ENCODE measurements around the gene RTN4R.

Gene RTN4R

GRCh38 chr22:20228939-20229272 is 39.2 kb downstream of the RTN4R start:
- no peak for DNase-seq (ENCODE audit: low read depth)

DNA sequence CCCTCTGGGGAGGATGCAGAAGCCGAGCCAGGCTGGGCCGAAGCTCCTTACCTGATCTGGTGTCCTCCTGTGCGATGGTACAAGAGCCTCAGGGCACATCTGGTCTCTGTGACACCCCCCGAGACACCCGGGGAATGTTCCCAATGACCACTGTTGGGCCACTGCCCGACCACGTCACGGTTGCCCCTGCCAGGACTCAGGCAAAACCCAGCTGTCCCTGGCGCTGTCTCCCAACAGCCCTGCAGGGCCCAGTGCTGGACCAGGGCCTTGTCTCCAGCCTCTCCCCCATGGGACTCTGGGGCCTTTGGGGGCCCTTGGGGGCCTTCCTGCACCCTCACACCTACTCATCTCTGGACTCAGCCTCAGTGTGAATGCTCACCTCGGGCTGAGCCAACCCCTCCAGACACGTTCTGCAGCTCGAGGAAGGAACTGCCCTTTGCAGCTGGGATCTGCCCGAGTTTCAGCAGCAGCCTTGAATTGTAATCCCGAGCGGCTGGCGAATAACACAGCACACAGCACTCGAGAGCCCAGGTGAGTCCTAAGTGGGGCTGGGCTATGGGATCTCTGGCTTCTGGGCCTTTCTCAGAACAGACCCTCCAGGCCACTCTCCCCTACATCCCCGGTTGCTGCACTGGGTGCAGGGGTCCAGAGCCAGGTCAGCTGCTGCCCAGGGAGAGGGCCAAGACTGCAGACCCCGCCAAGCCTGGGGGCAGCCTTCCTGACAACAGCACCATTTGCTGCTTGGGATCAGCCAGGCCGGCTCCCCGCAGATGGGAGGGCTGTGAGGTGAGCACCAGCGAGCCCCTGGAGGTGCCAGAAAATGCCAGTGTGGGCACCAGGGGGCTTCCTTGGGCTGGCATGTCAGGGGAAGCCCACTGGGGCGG is 39.8 kb downstream of the RTN4R start:
- no peak for DNase-seq (ENCODE audit: low read depth)

- DNase-seq (ENCODE audit: low read depth), result no peak
Measured at GRCh38 chr22:20227363-20227762, 40.8 kb downstream of the RTN4R start.

GRCh38 chr22:20226760-20227350 is 41.3 kb downstream of the RTN4R start:
- DNase-seq (ENCODE audit: low read depth), result no peak

- DNase-seq (ENCODE audit: low read depth), result no peak
Measured at GRCh38 chr22:20226077-20226716, 41.9 kb downstream of the RTN4R start.

DNA sequence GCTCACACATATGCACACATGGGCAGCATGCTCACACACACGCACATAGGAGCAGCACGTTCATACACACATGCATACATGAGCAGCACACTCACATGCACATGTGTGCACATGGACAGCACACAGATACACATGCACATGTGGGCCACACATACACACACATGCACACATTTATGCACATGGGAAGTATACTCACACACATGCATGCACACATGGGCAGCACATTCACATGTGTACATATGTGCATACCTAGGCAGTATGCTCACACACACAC is 42.5 kb downstream of the RTN4R start:
- no peak for DNase-seq (ENCODE audit: low read depth)

- DNase-seq (ENCODE audit: low read depth), result no peak
Measured at GRCh38 chr22:20224917-20225692, 43.0 kb downstream of the RTN4R start.

GRCh38 chr22:20224256-20224626 is 43.9 kb downstream of the RTN4R start:
- no peak for DNase-seq (ENCODE audit: low read depth)

DNA sequence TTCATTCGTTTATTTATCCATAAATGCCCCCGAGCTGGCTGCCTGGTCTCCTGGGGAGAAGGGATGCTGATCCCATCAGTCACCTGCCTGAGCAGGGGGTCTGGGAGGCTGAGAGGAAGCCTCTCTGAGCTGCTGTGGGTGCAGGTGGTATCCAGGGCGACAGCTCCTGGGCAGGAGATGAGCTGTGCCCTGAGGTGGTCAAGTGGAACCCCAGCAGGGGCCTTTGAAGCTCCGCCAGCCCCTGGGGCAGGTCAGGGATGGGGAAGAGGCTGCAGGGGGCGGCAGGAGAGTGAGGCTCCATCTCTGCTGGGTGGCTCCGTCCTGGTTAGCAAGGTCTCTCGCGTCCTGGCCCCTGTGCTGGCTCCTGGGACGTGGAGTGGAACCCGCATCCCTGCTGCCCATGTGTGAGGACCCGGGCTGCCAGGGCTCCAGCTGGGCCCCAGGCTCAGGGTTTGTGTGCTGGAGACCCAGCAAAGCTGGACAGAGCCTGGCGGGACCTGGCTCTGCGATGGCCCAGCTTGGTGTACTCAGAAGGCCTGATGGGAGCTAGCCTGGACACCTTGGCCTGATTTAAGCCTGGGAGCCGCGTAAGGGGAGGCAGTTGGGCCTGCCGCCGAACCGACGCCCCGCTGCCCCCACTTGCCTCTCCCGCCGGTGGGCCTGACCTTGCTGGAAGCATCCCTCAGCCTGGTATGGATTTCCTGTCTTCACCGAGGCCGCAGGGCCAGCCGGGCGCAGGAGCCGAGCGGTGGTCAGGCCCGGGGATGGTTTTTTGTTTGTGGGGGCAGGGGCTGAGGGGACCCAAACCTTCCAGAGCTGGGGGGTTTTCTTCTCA is 44.5 kb downstream of the RTN4R start:
- no peak for DNase-seq (ENCODE audit: low read depth)

DNA sequence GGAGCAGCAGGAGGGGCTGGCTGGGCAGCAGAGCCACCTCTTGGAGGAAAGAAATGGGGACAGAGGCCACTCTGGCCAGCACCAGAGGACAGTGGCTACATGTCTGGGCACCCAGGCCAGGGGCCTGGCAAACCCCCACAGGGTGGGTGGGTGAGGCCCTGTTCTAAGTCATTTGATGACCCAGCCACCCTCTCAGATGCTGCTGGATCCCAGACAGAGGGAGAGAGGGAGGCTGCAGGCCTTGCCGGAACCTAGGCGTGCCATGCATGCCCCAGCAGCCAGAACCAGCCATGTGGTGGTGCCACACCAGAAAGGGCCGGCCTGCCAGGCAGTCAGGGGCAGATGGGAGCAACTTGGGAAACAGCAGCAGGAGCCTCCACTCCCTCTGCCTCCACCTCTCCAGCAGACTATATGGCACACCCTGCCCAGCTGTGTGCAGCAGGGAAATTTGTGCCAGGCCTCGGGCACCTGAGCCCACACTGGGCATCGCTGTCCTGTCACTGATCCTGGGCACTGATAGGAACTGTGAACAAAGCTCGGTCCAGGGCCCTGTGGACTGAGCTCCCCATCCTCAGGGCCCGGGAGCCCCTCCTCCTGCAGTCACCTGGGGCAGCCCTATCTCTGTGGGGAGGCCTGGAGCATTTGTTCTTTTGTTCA is 45.2 kb downstream of the RTN4R start:
- no peak for DNase-seq (ENCODE audit: low read depth)

DNA sequence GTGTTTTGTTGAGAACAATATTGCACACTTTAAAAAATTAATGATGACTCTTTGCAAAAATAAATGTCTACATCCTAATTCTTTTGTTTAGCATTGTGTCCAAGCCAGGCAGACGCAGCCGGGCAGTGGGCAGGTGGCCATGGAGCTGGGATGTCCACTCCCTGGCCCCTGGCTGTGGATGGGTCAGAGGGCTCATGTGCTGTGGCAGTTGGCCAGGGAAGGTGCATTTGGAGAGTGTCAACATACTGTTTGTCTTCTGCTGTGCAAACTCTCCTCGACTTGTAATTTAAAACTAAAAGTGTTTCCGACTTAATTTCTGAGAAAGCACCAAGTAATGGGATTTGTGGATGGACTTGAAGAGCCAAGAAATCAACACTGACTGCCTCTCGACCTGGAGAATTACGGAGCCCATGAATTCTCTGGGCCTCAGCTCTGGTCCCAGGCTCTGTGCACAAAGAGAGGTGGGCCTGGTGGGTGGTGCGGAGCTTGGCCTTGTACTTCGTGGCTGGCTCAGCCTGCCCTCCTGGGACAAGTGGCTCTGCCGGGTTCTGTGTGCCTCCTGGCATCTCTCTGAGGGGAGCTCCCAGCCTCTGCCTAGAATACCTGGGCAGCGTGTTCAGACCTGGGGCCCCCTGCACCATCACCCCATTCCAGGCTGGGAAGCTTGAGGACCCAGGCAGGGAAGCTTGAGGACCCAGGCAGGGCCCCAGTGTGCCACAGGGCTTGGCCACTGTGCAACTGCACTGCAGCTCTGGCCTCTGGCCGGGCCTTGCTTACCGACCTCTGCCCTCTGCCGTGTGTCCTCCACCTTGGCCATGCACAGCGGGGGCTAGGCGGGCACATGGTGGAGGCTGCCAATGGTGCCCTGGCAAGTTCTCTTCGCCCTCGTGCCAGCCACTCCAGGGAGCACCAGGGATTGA is 46.4 kb downstream of the RTN4R start:
- no peak for DNase-seq (ENCODE audit: low read depth)

DNA sequence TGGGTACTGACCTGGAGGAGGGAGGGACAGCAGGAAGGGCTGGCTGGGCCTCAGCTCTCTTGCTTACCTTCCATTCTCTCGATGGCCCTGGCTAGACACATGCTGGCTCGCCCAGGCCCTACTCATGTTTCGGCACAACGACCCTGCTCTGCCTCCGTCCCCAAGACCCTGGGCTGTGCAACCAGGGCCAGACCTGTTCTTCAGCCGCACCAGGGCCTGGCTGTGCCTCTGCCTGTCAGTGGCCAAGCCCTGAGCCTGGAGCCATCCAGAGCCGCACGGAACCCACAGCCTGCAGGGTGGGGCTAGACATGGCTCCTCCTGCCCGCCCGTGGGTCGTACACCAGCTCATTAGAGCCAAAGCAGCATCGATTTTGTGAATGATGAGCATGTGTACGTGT is 47.5 kb downstream of the RTN4R start:
- DNase-seq (ENCODE audit: low read depth), result no peak

- DNase-seq (ENCODE audit: low read depth), result no peak
Measured at GRCh38 chr22:20219667-20220628, 48.2 kb downstream of the RTN4R start.

GRCh38 chr22:20218987-20219386 is 49.1 kb downstream of the RTN4R start:
- no peak for DNase-seq (ENCODE audit: low read depth)

GRCh38 chr22:20218326-20218872 is 49.7 kb downstream of the RTN4R start:
- no peak for DNase-seq (ENCODE audit: low read depth)

DNA sequence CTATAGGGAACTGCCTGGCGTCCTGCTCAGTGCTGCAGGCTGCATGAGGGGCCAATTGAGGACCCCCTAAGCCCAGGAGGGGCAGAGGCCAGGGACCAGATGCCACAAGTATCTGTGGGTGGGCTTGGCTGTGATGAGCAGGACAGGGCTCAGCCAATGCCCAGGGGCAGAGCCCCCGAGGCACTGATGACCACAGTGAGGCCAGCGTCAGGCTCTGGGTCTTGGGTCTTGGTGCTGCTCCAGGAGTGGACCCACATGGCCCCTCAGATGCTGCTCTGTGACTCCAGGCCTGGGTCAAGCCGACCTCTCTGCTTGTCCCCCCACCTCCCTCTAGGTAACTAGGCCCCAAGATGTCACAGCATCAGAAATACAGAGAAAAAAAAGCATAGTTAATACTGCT is 50.6 kb downstream of the RTN4R start:
- DNase-seq (ENCODE audit: low read depth), result no peak

DNA sequence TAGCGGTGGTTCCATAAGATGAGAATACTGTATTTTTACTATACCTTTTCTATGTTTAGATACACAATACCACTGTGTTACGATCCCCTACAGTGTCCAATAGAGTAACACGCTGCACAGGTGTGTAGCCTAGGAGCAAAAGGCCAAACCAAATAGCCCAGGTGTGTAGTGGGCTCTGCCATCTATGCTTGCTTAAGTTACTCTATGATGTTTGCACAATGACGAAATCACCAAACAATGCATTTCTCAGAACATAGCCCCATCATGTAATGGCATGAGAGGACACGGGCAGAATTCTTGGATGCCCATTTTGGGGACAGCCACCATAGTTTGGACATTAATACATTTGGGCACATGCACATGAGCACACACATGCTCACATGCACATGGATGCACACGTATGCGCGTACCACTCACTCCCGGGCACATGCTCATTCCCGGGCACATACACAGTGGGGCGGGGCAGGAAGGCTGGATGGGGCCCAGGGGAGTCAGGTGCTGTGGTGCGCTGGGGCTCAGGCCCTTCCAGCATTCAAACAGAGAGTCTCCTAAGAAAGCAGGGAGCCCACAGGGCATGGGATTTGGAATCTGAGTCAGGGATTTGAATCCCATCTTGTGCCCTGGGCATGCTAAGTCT is 51.1 kb downstream of the RTN4R start:
- no peak for DNase-seq (ENCODE audit: low read depth)

DNA sequence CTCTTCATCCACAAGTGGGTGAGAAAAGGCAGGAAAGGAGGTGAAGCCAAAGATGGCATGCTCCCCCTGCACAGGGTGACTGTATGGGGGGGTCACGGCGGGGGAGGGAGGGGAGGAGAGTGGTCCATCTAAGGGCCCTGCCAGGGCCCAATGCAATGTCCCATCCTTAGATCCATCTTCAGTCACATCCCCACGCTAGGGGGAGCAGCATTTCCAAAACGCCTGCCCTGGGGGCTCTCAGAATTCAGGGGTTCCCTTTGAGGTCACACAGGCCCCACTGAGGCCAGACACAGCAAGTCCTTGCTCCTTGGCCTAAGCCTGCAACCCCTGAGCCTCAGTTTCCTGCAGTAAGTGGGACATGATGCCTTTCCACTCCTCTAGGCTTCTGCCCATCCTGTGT is 52.4 kb downstream of the RTN4R start:
- DNase-seq (ENCODE audit: low read depth), result no peak

All from stimulated activated CD8-positive, alpha-beta memory T cell treated with anti-CD3 and anti-CD28 coated beads, Interleukin-15, amount 100 ng/mL, for 1 hour (primary cell).